Measurements from ENCODE around the gene ANKRD18B.
A peak's percentile ranks its signal among the peaks of the same experiment; 100 is the strongest.
"Not testable (repeated sequence)": the region's sequence is repeated elsewhere in the genome, so short reads cannot be mapped to it uniquely, and the experiment has no call there.

The ANKRD18B gene

GRCh38 chr9:33498387-33498786, 25.7 kb upstream of the ANKRD18B start:
- DNase-seq (ENCODE audit: low read depth, low spot score), result peak; percentile 20
- H3K4me3 ChIP-seq (ENCODE audit: low read depth, low read length), result no peak overlapping the region
- TF ChIP-seq CTCF (IDR thresholded peaks at IDR 0.05; ENCODE audit: low read depth, low read length), result no peak
- in situ Hi-C loops (cut with HindIII; ENCODE audit: low sequenced_read_pairs), result no loop called here

- peak; percentile 89 for DNase-seq (ENCODE audit: low read depth, low spot score)
- no peak for TF ChIP-seq CTCF (IDR thresholded peaks at IDR 0.05; ENCODE audit: low read depth, low read length)
- in situ Hi-C loops (cut with HindIII; ENCODE audit: low sequenced_read_pairs), result no loop called here
- H3K4me3 ChIP-seq (ENCODE audit: low read depth, low read length), result peak overlapping the region; percentile 14
Measured at GRCh38 chr9:33506626-33507370, 17.3 kb upstream of the ANKRD18B start.

GRCh38 chr9:33510262-33511183, 13.5 kb upstream of the ANKRD18B start:
- DNase-seq (ENCODE audit: low read depth, low spot score), result peak; percentile 80
- in situ Hi-C loops (cut with HindIII; ENCODE audit: low sequenced_read_pairs), result no loop called here
- peak overlapping the region; percentile 53 for H3K4me3 ChIP-seq (ENCODE audit: low read depth, low read length)
- TF ChIP-seq CTCF (IDR thresholded peaks at IDR 0.05; ENCODE audit: low read depth, low read length), result no peak

- in situ Hi-C loops (cut with HindIII; ENCODE audit: low sequenced_read_pairs); DNase-seq (ENCODE audit: low read depth, low spot score): not testable (repeated sequence)
- H3K4me3 ChIP-seq (ENCODE audit: low read depth, low read length), result peak overlapping the region; percentile 53
Measured at GRCh38 chr9:33511184-33511517, 12.9 kb upstream of the ANKRD18B start.

- DNase-seq (ENCODE audit: low read depth, low spot score); in situ Hi-C loops (cut with HindIII; ENCODE audit: low sequenced_read_pairs); H3K4me3 ChIP-seq (ENCODE audit: low read depth, low read length): not testable (repeated sequence)
Measured at GRCh38 chr9:33512535-33512934, 11.5 kb upstream of the ANKRD18B start.

GRCh38 chr9:33515342-33515995, 8.6 kb upstream of the ANKRD18B start:
- H3K4me3 ChIP-seq (ENCODE audit: low read depth, low read length); in situ Hi-C loops (cut with HindIII; ENCODE audit: low sequenced_read_pairs); DNase-seq (ENCODE audit: low read depth, low spot score): not testable (repeated sequence)

- H3K4me3 ChIP-seq (ENCODE audit: low read depth, low read length); DNase-seq (ENCODE audit: low read depth, low spot score); in situ Hi-C loops (cut with HindIII; ENCODE audit: low sequenced_read_pairs): not testable (repeated sequence)
Measured at GRCh38 chr9:33516397-33516796, 7.7 kb upstream of the ANKRD18B start.

- in situ Hi-C loops (cut with HindIII; ENCODE audit: low sequenced_read_pairs), result no loop called here
- no peak overlapping the region for H3K4me3 ChIP-seq (ENCODE audit: low read depth, low read length)
- TF ChIP-seq CTCF (IDR thresholded peaks at IDR 0.05; ENCODE audit: low read depth, low read length), result peak; percentile 62
- DNase-seq (ENCODE audit: low read depth, low spot score), result peak; percentile 47
Measured at GRCh38 chr9:33517373-33517772, 6.7 kb upstream of the ANKRD18B start.

GRCh38 chr9:33517934-33518577, 6.0 kb upstream of the ANKRD18B start:
- H3K4me3 ChIP-seq (ENCODE audit: low read depth, low read length); in situ Hi-C loops (cut with HindIII; ENCODE audit: low sequenced_read_pairs): not testable (repeated sequence)
- DNase-seq (ENCODE audit: low read depth, low spot score), result peak; percentile 62

- DNase-seq (ENCODE audit: low read depth, low spot score); in situ Hi-C loops (cut with HindIII; ENCODE audit: low sequenced_read_pairs); H3K4me3 ChIP-seq (ENCODE audit: low read depth, low read length): not testable (repeated sequence)
Measured at GRCh38 chr9:33521861-33522260, 2.2 kb upstream of the ANKRD18B start.
